Prostate gland (tissue), 2 donors: ENCODE data around the gene RANBP3. TPM values are rescaled to one million over a fixed set of nuclear protein-coding genes. Genes with fewer than 3 reads are reported as not detected.

Source experiments
- DNase-seq: peaks from one replicate; pipeline ENCODE4 v3.0.0-alpha.2; 2019; ENCODE audit warnings: low spot score
- H3K27ac ChIP-seq, 2 donors: fragments of 200-600 bp; sonication (generic); 2 replicates each; pipeline ENCODE4 v1.5.1; 2017 to 2019
- H3K27me3 ChIP-seq: fragments of 200-600 bp; sonication (generic); replicated peaks from 2 replicates; pipeline ENCODE4 v1.5.1; 2019; ENCODE audit not compliant: insufficient read depth
- H3K36me3 ChIP-seq, 2 donors: fragments of 200-600 bp; sonication (generic); 1 replicate in 1 of 2; 2 replicates in 1 of 2; pipeline versions ENCODE4 v1.5.1 to v1.8.1; 2017 to 2019
- H3K4me1 ChIP-seq: fragments of 200-600 bp; sonication (generic); replicated peaks from 2 replicates; pipeline ENCODE4 v1.5.1; 2019
- H3K4me3 ChIP-seq, 2 donors: fragments of 200-600 bp; sonication (generic); 2 replicates each; pipeline ENCODE4 v1.5.1; 2017 to 2019
- H3K9me3 ChIP-seq: fragments of 200-600 bp; sonication (generic); 2 replicates; pipeline ENCODE4 v1.5.1; 2017
- POLR2A ChIP-seq: fragments of 450-650 bp; IDR thresholded peaks from one replicate; pipeline ENCODE4 v1.6.1; 2016; ENCODE audit warnings: antibody characterized with exemption, mild to moderate bottlenecking
- POLR2AphosphoS5 ChIP-seq: sonication (generic); formaldehyde crosslinking; IDR thresholded peaks from one replicate; pipeline ENCODE4 v1.6.1; 2017; ENCODE audit warnings: antibody characterized with exemption
- WGBS: methylation state at CpG from one replicate; pipeline ENCODE4 v1.1.5; 2018; 5-methylcytosine and 5-hydroxymethylcytosine counted together
- intact Hi-C: fragments of 100-400 bp; cut with DNase I; formaldehyde crosslinking; loops from one replicate; pipeline ENCODE4 v1.14.2; 2022
- total RNA-seq, 2 donors: library from RNA; depleted of rRNA; stranded (reverse); fragments of >200 nt; gene quantifications; one replicate each; pipeline ENCODE4 v1.1.0, GENCODE V29; 2016
- TF ChIP-seq, protein P1 (sequence below), 4 experiments: fragments of 200-600 bp in 2 of 4; fragments of 450-650 bp in 2 of 4; sonication (generic) in 2 of 4; IDR thresholded peaks; 1 replicate in 3 of 4; 2 replicates in 1 of 4; pipeline ENCODE4 v1.5.1; 2016 to 2019; ENCODE audit warnings: antibody characterized with exemption in 4 of 4, mild to moderate bottlenecking in 2 of 4, moderate library complexity in 2 of 4

RANBP3 gene
- total RNA-seq, 2 donors from 2014 or later = 84.6 to 120 TPM

DNA sequence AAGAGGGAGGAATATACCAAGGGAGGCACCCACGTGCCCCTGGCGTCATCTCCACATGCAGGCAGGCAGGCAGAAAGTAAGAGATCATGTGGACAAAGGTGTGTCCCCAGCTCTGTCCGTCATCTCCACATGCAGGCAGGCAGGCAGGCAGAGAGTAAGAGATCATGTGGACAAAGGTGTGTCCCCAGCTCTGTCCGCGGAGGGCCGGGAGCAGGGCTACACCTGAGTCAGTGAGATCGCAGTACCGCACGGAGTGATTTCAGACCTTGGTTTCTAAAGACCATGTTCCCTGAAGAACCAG, 41.7 kb downstream of the RANBP3 start:
- no peak for DNase-seq
- 93% methylated on average over 9 of the region's 9 CpGs for WGBS
- Histone ChIP-seq H3K27me3 (no peaks in the 10 kb centered on the region), H3K36me3 (peaks cover 0 to 4% of the 10 kb centered on the region in 2 donors), H3K4me1 (peaks cover 11% of the 10 kb centered on the region), H3K27ac (no peak overlapping the region), H3K4me3 (no peak overlapping the region), H3K9me3 (no peaks in the 10 kb centered on the region)
- TF ChIP-seq POLR2A (no peak), POLR2AphosphoS5 (no peak)
- TF ChIP-seq, protein P1, sequence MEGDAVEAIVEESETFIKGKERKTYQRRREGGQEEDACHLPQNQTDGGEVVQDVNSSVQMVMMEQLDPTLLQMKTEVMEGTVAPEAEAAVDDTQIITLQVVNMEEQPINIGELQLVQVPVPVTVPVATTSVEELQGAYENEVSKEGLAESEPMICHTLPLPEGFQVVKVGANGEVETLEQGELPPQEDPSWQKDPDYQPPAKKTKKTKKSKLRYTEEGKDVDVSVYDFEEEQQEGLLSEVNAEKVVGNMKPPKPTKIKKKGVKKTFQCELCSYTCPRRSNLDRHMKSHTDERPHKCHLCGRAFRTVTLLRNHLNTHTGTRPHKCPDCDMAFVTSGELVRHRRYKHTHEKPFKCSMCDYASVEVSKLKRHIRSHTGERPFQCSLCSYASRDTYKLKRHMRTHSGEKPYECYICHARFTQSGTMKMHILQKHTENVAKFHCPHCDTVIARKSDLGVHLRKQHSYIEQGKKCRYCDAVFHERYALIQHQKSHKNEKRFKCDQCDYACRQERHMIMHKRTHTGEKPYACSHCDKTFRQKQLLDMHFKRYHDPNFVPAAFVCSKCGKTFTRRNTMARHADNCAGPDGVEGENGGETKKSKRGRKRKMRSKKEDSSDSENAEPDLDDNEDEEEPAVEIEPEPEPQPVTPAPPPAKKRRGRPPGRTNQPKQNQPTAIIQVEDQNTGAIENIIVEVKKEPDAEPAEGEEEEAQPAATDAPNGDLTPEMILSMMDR (IDR thresholded peaks at IDR 0.05) = no peak
- intact Hi-C loops = no loop called here

DNA sequence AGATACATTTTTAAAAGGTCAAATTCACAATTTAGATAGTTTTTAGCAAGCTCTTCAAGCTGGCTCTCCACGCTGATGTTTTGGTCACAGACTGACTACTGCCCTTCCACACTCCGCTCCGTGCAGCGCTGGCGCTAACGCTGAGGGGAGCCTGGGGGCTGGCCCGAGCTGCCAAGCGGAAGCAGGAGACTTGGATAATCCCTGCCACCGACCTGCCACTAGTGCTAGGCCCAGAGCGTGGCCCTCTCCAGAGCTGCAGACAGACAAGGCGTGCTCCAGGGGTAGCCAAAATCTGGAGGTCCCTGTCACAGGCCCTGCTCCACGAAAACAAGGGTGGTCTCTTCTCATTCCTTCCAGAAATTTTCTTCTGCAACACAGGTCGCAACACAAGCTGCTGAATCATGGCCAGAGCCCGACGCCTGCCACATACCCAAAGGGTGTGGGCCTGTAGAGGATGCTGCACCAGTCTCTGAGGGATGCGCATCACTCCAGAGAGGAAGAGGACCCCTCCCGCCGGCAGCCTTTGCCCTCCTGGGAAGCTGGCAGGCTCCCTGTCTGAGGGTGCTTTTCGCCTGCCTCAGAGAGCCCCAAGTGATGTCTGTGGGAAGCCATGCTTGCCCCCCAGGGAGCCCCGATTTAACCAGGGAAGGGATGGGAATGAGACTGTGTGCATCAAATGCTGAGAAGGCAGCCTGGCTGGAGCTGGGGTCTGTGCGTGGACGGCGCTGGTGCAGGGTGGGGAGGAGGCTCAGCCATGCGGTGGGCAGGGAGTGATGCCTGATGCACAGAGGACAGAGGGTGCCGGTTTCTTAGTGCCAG, 42.3 kb downstream of the RANBP3 start:
- intact Hi-C loops = no loop called here
- TF ChIP-seq POLR2AphosphoS5 = no peak
- TF ChIP-seq POLR2A = no peak
- TF ChIP-seq, protein P1 (IDR thresholded peaks at IDR 0.05) = no peak
- Histone ChIP-seq H3K4me1 (peaks cover 11% of the 10 kb centered on the region), H3K27ac (no peak overlapping the region), H3K36me3 (peaks cover 0 to under 1% of the 10 kb centered on the region in 2 donors), H3K27me3 (no peaks in the 10 kb centered on the region), H3K4me3 (no peak overlapping the region), H3K9me3 (no peaks in the 10 kb centered on the region)
- DNase-seq = no peak
- 76% methylated on average over 25 of the region's 25 CpGs for WGBS

DNA sequence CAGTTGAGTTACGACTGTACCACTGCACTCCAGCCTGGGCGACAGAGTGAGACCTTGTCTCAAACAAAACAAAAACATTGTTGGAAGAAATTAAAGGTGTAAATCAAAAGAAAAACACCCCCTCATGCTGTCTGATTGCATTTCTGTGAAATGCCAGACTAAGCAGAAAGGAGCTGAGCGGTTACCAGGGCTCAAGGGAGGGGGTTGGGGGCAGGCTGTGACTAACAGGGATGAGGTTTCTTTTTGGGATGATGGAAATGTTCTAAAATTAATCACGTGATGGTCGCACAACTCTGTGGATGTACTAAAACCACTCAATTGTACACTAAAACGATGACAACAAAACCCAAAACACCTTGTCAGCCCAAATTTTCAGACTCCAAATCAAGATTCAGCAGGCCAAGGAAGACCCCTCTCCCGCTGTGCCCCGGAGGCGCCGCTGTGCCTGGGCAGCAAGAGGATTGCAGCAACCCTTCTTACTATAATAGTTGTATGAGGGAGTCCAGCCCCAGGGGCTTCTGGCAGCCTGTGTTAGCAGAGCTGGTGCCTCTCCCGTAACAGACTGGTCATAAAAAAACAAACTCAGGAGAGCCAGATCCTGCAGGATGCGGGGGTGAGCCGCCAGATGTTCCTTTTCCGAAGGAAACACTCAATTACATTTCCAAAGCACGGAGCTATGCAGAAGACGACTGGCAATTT, 43.0 kb downstream of the RANBP3 start:
- WGBS = 58% methylated on average over 16 of the region's 16 CpGs
- peaks cover 11% of the 10 kb centered on the region for H3K4me1 ChIP-seq
- intact Hi-C loops = loop anchor here (5.0 kb wide), 1 partner anchor 32 kb away; no protein-coding TSS in a partner anchor

DNA sequence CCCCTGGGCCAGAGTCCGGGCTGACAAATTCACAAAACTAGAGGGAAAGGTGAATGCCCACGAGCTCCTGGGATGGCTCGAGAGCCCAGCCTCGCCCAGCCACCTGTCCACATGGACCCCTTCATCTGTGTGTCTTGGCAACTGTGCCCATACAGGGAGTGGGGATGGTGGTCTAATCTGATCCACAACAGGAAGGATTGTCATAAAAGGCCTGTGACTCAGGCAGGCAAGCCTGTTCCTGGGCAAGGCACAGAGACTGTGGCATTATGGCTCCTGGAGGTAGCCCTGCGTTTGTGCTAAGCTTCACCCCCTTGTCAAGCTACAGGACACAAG, 43.9 kb downstream of the RANBP3 start:
- TF ChIP-seq POLR2AphosphoS5 (no peak), POLR2A (no peak)
- TF ChIP-seq, protein P1 (IDR thresholded peaks at IDR 0.05) = no peak
- WGBS = 84% methylated on average over 5 of the region's 5 CpGs
- no peak for DNase-seq
- no peak overlapping the region for H3K4me3 ChIP-seq
- H3K36me3 ChIP-seq = no peaks in the 10 kb centered on the region
- H3K9me3 ChIP-seq = no peaks in the 10 kb centered on the region
- intact Hi-C loops = loop anchor here (5.0 kb wide), 1 partner anchor 33 kb away; no protein-coding TSS in a partner anchor
- H3K27ac ChIP-seq = no peak overlapping the region
- no peaks in the 10 kb centered on the region for H3K27me3 ChIP-seq
- peaks cover 11% of the 10 kb centered on the region for H3K4me1 ChIP-seq

More for the DNA sequence above, 43.0 kb downstream of the RANBP3 start:
- TF ChIP-seq POLR2AphosphoS5 = no peak
- TF ChIP-seq, protein P1 (IDR thresholded peaks at IDR 0.05) = no peak
- TF ChIP-seq POLR2A = no peak
- Histone ChIP-seq H3K36me3 (no peaks in the 10 kb centered on the region), H3K27me3 (no peaks in the 10 kb centered on the region), H3K27ac (peak overlapping the region; percentile 4 to 18), H3K4me3 (no peak overlapping the region), H3K9me3 (no peaks in the 10 kb centered on the region)
- DNase-seq = no peak
